Endodermal cell (in vitro differentiated cells): ENCODE data around the gene GPR65. TPM values are rescaled to one million over a fixed set of nuclear protein-coding genes. Genes with fewer than 3 reads are reported as not detected.

Experiments used
- DNase-seq: peaks from one replicate; pipeline ENCODE4 v3.0.0-alpha.2; 2017
- H3K27ac ChIP-seq: 2 replicates; pipeline ENCODE4 v1.5.1; 2013; ENCODE audit warnings: mild to moderate bottlenecking, low read depth, low read length, moderate library complexity
- H3K27me3 ChIP-seq: 2 replicates; pipeline ENCODE4 v1.6.1; 2013; ENCODE audit warnings: mild to moderate bottlenecking, low read length, moderate library complexity; ENCODE audit not compliant: insufficient read depth, control insufficient read depth, poor library complexity, severe bottlenecking
- H3K36me3 ChIP-seq: 2 replicates; pipeline ENCODE4 v1.7.0; 2013; ENCODE audit warnings: mild to moderate bottlenecking, low read length, moderate library complexity; ENCODE audit not compliant: control insufficient read depth, insufficient read depth
- H3K4me1 ChIP-seq: one replicate; pipeline ENCODE4 v1.7.0; 2013; ENCODE audit warnings: low read length; ENCODE audit not compliant: control insufficient read depth, insufficient read depth
- H3K4me3 ChIP-seq: 2 replicates; pipeline ENCODE4 v1.5.1; 2013; ENCODE audit warnings: mild to moderate bottlenecking, low read length, moderate library complexity
- H3K9ac ChIP-seq: 2 replicates; pipeline ENCODE4 v1.6.1; 2013; ENCODE audit warnings: mild to moderate bottlenecking, low read length, moderate library complexity; ENCODE audit not compliant: poor library complexity, severe bottlenecking; ENCODE audit errors: extremely low read depth
- H3K9me3 ChIP-seq: 2 replicates; pipeline ENCODE4 v1.6.1; 2013; ENCODE audit warnings: mild to moderate bottlenecking, low read length, moderate library complexity; ENCODE audit not compliant: control insufficient read depth
- H3K27ac Mint-ChIP-seq: 2 replicates; pipeline ENCODE4 v1.8.0; 2020; ENCODE audit warnings: mixed read lengths
- H3K27me3 Mint-ChIP-seq: 2 replicates; pipeline ENCODE4 v1.8.0; 2021; ENCODE audit warnings: mild to moderate bottlenecking, mixed read lengths; ENCODE audit not compliant: insufficient read depth
- H3K36me3 Mint-ChIP-seq: 2 replicates; pipeline ENCODE4 v1.8.0; 2020; ENCODE audit warnings: low read depth, mixed read lengths
- H3K4me1 Mint-ChIP-seq: 2 replicates; pipeline ENCODE4 v1.8.0; 2020; ENCODE audit warnings: mixed read lengths
- H3K4me3 Mint-ChIP-seq: 2 replicates; pipeline ENCODE4 v1.8.0; 2020; ENCODE audit warnings: mild to moderate bottlenecking, moderate library complexity, mixed read lengths
- H3K9me3 Mint-ChIP-seq: 2 replicates; pipeline ENCODE4 v1.8.0; 2020; ENCODE audit warnings: mild to moderate bottlenecking, mixed read lengths
- WGBS, 2 experiments: methylation state at CpG; one replicate each; pipeline versions ENCODE4 v1.1.5 to v1.1.7; 2013; ENCODE audit warnings: missing lambda C conversion rate in 2 of 2, mixed read lengths in 1 of 2; ENCODE audit not compliant: insufficient coverage in 1 of 2, insufficient read length in 1 of 2; 5-methylcytosine and 5-hydroxymethylcytosine counted together
- long read RNA-seq, 4 experiments: library from polyadenylated mRNA in 2 of 4; library from RNA in 1 of 4; library from capped mRNA in 1 of 4; stranded (forward) in 3 of 4; unstranded in 1 of 4; transcript quantifications; one replicate each; pipeline ENCODE4 v2.0.0, GENCODE V29; 2020 to 2021; ENCODE audit warnings: inconsistent platforms in 1 of 4
- polyA plus RNA-seq, 2 experiments: library from polyadenylated mRNA; stranded (reverse); fragments of 50-300 nt; gene quantifications; one replicate each; pipeline ENCODE4 v1.2.3, GENCODE V29; 2013
- total RNA-seq, 2 donors: library from RNA; stranded (reverse); fragmentation: NEBNext Ultra II Directional in 1 of 2; extraction: Animal tissue kit (Norgen Biotek cat#: 25700) in 1 of 2; gene quantifications; 2 replicates in 1 of 2; 3 replicates in 1 of 2; pipeline ENCODE4 v1.2.1, GENCODE V29; 2021
- TF ChIP-seq, protein P1 (sequence below): fragments of 200-600 bp; sonication (generic); conservative IDR thresholded peaks from 2 replicates; pipeline ENCODE4 v1.5.0; 2021; ENCODE audit warnings: antibody characterized with exemption, mild to moderate bottlenecking

Gene GPR65, protein sequence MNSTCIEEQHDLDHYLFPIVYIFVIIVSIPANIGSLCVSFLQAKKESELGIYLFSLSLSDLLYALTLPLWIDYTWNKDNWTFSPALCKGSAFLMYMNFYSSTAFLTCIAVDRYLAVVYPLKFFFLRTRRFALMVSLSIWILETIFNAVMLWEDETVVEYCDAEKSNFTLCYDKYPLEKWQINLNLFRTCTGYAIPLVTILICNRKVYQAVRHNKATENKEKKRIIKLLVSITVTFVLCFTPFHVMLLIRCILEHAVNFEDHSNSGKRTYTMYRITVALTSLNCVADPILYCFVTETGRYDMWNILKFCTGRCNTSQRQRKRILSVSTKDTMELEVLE
- total RNA-seq, result not detected
- not detected for polyA plus RNA-seq (2013, experiment 1 of 2)
- not detected for polyA plus RNA-seq (2013, experiment 2 of 2)
- long read RNA-seq, experiment 1, result 0 reads
- long read RNA-seq, experiment 2, result 0 reads
- long read RNA-seq, experiment 3, result 0 reads
- long read RNA-seq, experiment 4, result 0 reads

DNA sequence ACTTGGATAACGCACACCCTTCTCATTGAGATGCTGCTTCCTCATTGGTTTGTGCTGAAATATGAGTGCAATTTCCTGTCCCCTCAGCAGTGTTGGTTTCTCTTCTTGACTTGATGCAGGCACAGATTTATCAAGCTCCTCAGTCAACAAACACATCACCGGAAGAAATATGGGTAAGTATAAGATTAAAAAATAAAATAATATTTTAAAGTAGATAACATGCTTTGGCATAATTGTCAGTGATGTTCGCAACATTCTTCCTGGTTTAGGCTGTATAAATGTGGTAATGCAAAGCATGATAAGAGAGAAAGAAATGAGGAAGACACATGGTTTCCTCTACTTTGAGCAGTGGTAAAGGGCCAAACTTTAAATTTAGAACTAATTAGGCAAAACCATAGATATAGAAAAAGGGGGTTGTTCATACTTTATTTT lies at the start of gene GPR65:
GPR65 (plus strand) TSS at position 86 of the 432 bp plus-strand sequence. CDS start 5,713 bp downstream, outside the sequence.
- H3K27ac ChIP-seq, result no peak within 1 kb of the TSS

DNA sequence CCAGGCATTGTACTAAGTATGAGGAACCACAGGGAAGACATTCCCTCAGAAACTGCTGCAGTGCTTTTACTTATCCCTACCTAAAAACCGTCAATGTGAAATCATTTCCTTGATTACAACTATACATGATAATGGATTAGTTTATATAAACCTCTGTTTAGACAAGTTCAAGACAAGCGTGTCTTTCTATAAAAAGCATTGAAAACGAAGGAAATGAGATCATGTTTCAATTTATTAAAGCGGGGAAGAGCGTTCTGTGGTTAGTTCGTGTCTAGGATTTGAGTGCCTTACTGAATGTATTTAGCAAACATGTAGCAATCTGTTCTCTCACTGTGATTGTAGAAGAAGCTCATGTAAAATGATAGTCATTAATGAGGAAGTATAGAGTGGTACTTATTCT lies 49.4 kb upstream of the GPR65 start:
- Histone ChIP-seq H3K4me1 (peaks cover 5% of the 10 kb centered on the region), H3K9ac (no peak overlapping the region), H3K27ac (no peak overlapping the region), H3K36me3 (no peaks in the 10 kb centered on the region), H3K9me3 (no peaks in the 10 kb centered on the region), H3K27me3 (no peaks in the 10 kb centered on the region), H3K4me3 (no peak overlapping the region)
- peaks cover 15% of the 10 kb centered on the region for H3K36me3 Mint-ChIP-seq
- peaks cover 10% of the 10 kb centered on the region for H3K4me1 Mint-ChIP-seq
- 92 to 95% methylated on average over 5 of the region's 6 CpGs for WGBS, 2 experiments
- no peak overlapping the region for H3K27ac Mint-ChIP-seq
- H3K9me3 Mint-ChIP-seq, result no peaks in the 10 kb centered on the region
- H3K27me3 Mint-ChIP-seq, result no peaks in the 10 kb centered on the region
- H3K4me3 Mint-ChIP-seq, result no peak overlapping the region
- TF ChIP-seq, protein P1, sequence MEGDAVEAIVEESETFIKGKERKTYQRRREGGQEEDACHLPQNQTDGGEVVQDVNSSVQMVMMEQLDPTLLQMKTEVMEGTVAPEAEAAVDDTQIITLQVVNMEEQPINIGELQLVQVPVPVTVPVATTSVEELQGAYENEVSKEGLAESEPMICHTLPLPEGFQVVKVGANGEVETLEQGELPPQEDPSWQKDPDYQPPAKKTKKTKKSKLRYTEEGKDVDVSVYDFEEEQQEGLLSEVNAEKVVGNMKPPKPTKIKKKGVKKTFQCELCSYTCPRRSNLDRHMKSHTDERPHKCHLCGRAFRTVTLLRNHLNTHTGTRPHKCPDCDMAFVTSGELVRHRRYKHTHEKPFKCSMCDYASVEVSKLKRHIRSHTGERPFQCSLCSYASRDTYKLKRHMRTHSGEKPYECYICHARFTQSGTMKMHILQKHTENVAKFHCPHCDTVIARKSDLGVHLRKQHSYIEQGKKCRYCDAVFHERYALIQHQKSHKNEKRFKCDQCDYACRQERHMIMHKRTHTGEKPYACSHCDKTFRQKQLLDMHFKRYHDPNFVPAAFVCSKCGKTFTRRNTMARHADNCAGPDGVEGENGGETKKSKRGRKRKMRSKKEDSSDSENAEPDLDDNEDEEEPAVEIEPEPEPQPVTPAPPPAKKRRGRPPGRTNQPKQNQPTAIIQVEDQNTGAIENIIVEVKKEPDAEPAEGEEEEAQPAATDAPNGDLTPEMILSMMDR, result no peak
- DNase-seq, result no peak

More for the DNA sequence above, at the start of gene GPR65:
- H3K36me3 ChIP-seq, result no peaks in the 10 kb centered on the region
- H3K4me1 Mint-ChIP-seq, result peaks cover 4% of the 10 kb centered on the region
- H3K9ac ChIP-seq, result no peak within 1 kb of the TSS
- no peaks in the 10 kb centered on the region for H3K4me1 ChIP-seq
- H3K4me3 Mint-ChIP-seq, result no peak within 1 kb of the TSS
- H3K27me3 ChIP-seq, result no peaks in the 10 kb centered on the region
- no peaks in the 10 kb centered on the region for H3K36me3 Mint-ChIP-seq
- WGBS, 2 experiments, result 92 to 98% methylated on average over 2 of the region's 3 CpGs
- no peak within 1 kb of the TSS for H3K27ac Mint-ChIP-seq
- DNase-seq, result no peak
- H3K9me3 ChIP-seq, result no peaks in the 10 kb centered on the region
- H3K27me3 Mint-ChIP-seq, result no peaks in the 10 kb centered on the region
- H3K9me3 Mint-ChIP-seq, result no peaks in the 10 kb centered on the region
- H3K4me3 ChIP-seq, result no peak within 1 kb of the TSS
- TF ChIP-seq, protein P1, result no peak

DNA sequence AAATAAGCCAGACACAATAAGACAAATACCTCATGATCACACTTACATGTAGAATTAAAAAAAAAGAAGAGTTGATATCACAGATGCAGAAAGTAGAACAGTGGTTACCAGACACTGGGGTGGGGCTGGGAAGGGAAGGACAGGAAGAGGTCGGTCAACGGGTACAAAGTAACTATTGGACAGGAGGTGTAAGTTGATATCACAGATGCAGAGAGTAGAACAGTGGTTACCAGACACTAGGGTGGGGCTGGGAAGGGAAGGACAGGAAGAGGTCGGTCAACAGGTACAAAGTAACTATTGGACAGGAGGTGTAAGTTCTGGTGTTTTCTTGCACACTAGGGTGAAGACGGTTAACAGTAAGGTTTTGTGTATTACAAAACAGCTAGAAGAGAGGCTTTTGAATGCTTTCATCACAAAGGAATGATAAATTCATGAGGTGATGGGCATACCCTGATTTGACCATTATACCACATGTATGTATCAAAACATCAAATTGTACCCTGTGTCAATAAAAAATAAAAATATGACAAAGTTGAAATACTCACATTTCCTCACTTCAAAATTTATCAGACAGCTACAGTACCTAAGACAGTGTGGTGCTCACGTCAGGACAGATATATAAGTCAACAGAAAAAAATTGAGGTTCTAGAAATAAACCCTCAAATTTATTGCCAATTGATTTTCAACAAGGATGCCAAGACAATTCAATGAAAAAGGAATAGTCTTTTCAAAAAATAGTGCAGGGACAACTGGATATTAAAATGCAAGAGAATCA lies 44.7 kb upstream of the GPR65 start:
- no peak overlapping the region for H3K4me3 Mint-ChIP-seq
- peaks cover 3% of the 10 kb centered on the region for H3K4me1 Mint-ChIP-seq
- TF ChIP-seq, protein P1, result no peak
- DNase-seq, result no peak
- Histone ChIP-seq H3K27ac (no peak overlapping the region), H3K9me3 (no peaks in the 10 kb centered on the region), H3K36me3 (peaks cover 16% of the 10 kb centered on the region), H3K4me1 (peaks cover 5% of the 10 kb centered on the region), H3K27me3 (no peaks in the 10 kb centered on the region), H3K9ac (no peak overlapping the region), H3K4me3 (no peak overlapping the region)
- H3K9me3 Mint-ChIP-seq, result no peaks in the 10 kb centered on the region
- peaks cover 36% of the 10 kb centered on the region for H3K36me3 Mint-ChIP-seq
- H3K27me3 Mint-ChIP-seq, result no peaks in the 10 kb centered on the region
- 91 to 97% methylated on average over 4 to 5 of the region's 5 CpGs for WGBS, 2 experiments
- H3K27ac Mint-ChIP-seq, result no peak overlapping the region
